Activated CD4-positive, alpha-beta T cell treated with anti-CD3 and anti-CD28 coated beads for 24 hours (primary cell): Measurements from ENCODE around the gene B3GAT2.

Experiments
- DNase-seq, 2 donors: peaks; one replicate each; pipeline ENCODE4 v3.0.0-alpha.2; 2020; ENCODE audit warnings: low read depth in 2 of 2

Gene B3GAT2

GRCh38 chr6:70843328-70843918, 113.4 kb downstream of the B3GAT2 start:
- DNase-seq: no peak

DNA sequence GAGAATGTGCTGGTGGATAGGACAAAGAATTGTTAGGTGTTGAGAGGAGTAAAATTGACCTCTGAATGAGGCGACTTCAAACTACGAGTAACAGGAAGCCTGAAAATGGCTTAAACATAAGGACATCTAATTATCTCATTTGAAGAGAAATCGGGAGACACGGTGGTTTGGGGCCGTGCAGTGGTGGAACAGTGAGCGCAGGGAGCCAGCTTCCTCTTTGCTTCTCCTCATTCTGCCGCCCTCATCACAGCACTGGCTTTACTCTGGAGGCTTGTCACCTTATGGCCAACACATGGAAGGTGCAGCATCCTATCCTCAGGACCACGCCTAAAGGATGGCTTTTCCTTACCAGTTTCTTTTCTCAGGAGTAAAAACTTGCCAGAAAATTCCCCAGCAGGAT, 114.3 kb downstream of the B3GAT2 start:
- no peak for DNase-seq

DNA sequence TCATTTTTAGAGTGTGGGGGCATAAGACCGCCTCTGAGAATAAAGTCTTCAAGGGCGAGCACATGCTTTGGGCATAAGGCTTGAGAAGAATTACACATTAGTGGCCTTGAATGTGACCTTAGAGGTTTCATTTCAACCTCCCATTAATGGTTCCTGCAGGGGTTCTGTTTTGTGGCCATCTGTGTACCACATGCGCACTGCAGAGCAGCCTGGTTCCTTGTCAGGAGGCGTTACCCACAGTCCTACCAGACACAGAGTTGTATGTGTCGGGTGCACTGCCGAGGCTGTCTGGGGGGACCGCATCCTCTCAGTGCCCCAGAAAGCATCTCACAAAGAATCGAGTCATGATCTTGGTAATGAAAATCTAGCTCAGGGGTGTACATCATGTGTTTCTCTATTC, 115.7 kb downstream of the B3GAT2 start:
- DNase-seq: no peak

GRCh38 chr6:70839286-70840266, 117.3 kb downstream of the B3GAT2 start:
- DNase-seq: no peak

GRCh38 chr6:70838907-70839285, 118.0 kb downstream of the B3GAT2 start:
- no peak for DNase-seq

- DNase-seq: no peak
Measured at GRCh38 chr6:70834520-70834919, 122.3 kb downstream of the B3GAT2 start.

DNA sequence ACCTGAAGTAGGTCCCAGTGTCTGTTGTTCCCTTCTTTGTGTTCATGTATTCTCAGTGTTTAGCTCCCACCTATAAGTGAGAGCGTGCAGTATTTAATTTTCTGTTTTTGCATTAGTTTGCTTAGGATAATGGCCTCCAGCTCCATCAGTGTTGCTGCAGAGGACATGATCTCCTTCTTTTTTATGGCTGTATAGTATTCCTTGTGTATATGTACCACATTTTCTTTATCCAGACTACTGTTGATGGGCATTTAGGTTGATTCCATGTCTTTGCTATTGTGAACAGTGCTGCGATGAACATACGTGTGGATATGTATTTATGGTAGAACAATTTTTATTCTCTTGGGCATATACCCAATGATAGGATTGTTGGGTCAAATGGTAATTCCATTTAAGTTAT, 125.4 kb downstream of the B3GAT2 start:
- no peak for DNase-seq

DNA sequence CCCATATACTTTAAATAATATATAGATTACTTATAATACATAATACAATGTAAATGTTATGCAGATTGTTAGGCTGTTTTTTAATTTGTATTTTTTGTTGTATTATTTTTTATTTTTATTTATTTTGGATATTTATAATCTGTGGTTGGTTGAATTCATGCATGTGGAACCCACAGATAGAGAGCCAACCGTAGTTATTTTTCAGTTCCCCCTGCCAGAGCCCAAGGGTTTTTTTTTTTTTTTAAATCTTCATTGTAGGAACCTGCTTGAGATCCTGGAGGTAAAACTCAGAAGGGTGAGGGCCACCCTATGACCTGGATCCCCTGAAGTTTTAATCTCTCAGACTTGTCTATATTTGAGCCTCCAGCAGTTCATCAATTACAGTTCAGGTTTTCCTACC, 133.2 kb downstream of the B3GAT2 start:
- DNase-seq: no peak

GRCh38 chr6:70821751-70822150, 135.1 kb downstream of the B3GAT2 start:
- no peak for DNase-seq

GRCh38 chr6:70820778-70821177, 136.1 kb downstream of the B3GAT2 start:
- DNase-seq: no peak

GRCh38 chr6:70819646-70820045, 137.2 kb downstream of the B3GAT2 start:
- DNase-seq: no peak

DNA sequence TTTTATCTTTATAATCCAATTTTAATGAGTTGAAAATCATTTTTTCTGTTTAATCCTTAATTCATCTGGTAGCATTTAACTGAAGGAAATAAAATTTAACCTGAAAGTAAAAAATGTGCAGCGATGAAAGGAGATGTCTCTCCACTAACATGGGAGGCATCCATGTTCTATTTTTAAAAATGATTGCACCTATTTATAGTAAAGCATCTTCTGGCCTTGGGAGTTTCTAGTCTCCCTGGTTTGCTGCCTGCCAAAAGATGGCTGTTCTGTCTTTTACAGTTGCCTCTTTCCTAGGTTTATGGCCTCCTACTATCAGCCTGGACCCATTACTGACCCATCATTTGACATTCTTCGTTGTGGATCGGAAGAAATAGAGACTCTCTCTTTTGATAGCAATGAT, 143.0 kb downstream of the B3GAT2 start:
- DNase-seq: no peak

GRCh38 chr6:70811788-70812187, 145.1 kb downstream of the B3GAT2 start:
- DNase-seq: no peak
